HepG2 (cell line): ENCODE results near the gene CTDSP1. TPM values are rescaled to one million over a fixed set of nuclear protein-coding genes. Genes with fewer than 3 reads are reported as not detected.

Experiments used
- CBX2 ChIP-seq, 2 experiments: fragments of 200-600 bp in 1 of 2; sonication (generic); formaldehyde crosslinking in 1 of 2; IDR thresholded peaks; 2 replicates each; pipeline versions ENCODE4 v1.7.0 to v1.8.1; 2018 to 2022; ENCODE audit warnings: low read depth in 2 of 2, low read length in 1 of 2, mild to moderate bottlenecking in 1 of 2, missing genetic modification reagents in 1 of 2
- CBX5 ChIP-seq: sonication (generic); formaldehyde crosslinking; IDR thresholded peaks from 2 replicates; pipeline ENCODE4 v1.4.0; 2020; ENCODE audit warnings: missing genetic modification reagents, borderline replicate concordance
- CENPT ChIP-seq: sonication (generic); formaldehyde crosslinking; IDR thresholded peaks from 2 replicates; pipeline ENCODE4 v1.8.0; 2022; ENCODE audit warnings: low read depth, mild to moderate bottlenecking, moderate library complexity, missing genetic modification reagents
- HDAC1 ChIP-seq: sonication (generic); formaldehyde crosslinking; IDR thresholded peaks from 2 replicates; pipeline ENCODE4 v1.5.1; 2020; ENCODE audit warnings: mild to moderate bottlenecking, missing genetic modification reagents
- KAT7 ChIP-seq: IDR thresholded peaks from 2 replicates; pipeline ENCODE4 v1.6.1; 2018; ENCODE audit warnings: borderline replicate concordance, missing compliant biosample characterization
- TAF15 ChIP-seq: fragments of 200-400 bp; formaldehyde crosslinking; IDR thresholded peaks from one replicate; pipeline ENCODE4 v1.6.1; 2018; ENCODE audit warnings: mild to moderate bottlenecking, low read depth, low read length; ENCODE audit not compliant: poor library complexity, severe bottlenecking
- TGIF2 ChIP-seq: IDR thresholded peaks from 2 replicates; pipeline ENCODE4 v1.6.1; 2016; ENCODE audit warnings: control low read depth, missing compliant biosample characterization
- ZFP1 ChIP-seq: IDR thresholded peaks from 2 replicates; pipeline ENCODE4 v1.6.1; 2016
- ZNF24 ChIP-seq: fragments of 450-650 bp; IDR thresholded peaks from 2 replicates; pipeline ENCODE4 v1.6.1; 2017; ENCODE audit warnings: antibody characterized with exemption, mild to moderate bottlenecking
- ZNF256 ChIP-seq: sonication (generic); formaldehyde crosslinking; conservative IDR thresholded peaks from 2 replicates; pipeline ENCODE4 v1.4.0; 2020; ENCODE audit warnings: missing genetic modification reagents
- ZNF644 ChIP-seq: IDR thresholded peaks from 2 replicates; pipeline ENCODE4 v1.6.1; 2016; ENCODE audit warnings: low read depth
- polyA plus RNA-seq, 8 experiments: library from polyadenylated mRNA; depleted of rRNA in 3 of 8; stranded (reverse) in 7 of 8; unstranded in 1 of 8; fragments of >200 nt; fragmentation: Illumina TruSeq in 4 of 8; extraction: Trizol in 4 of 8; gene quantifications; 2 replicates each; pipeline versions ENCODE4 v1.2.1 to v1.2.3, GENCODE V29; 2011 to 2016; ENCODE audit warnings: low read depth in 4 of 8, missing spikeins in 1 of 8, mixed read lengths in 1 of 8; ENCODE audit not compliant: insufficient read depth in 1 of 8
- total RNA-seq, 5 experiments: library from RNA; depleted of rRNA; stranded (reverse); fragments of >200 nt; fragmentation: Illumina TruSeq; extraction: Trizol; gene quantifications; 2 replicates each; pipeline ENCODE4 v1.2.3, GENCODE V29; 2016; ENCODE audit warnings: low read depth in 1 of 5
- TF ChIP-seq, protein P1 (sequence below): sonication (generic); formaldehyde crosslinking; IDR thresholded peaks from 2 replicates; pipeline ENCODE4 v1.9.0; 2021; ENCODE audit warnings: missing genetic modification reagents, borderline replicate concordance
- TF ChIP-seq, protein P2 (sequence below): sonication (generic); formaldehyde crosslinking; IDR thresholded peaks from 2 replicates; pipeline ENCODE4 v1.5.1; 2020; ENCODE audit warnings: mild to moderate bottlenecking, missing genetic modification reagents
- TF ChIP-seq, protein P3 (sequence below): sonication (generic); formaldehyde crosslinking; IDR thresholded peaks from 2 replicates; pipeline ENCODE4 v1.4.0; 2020; ENCODE audit warnings: missing genetic modification reagents, borderline replicate concordance
- TF ChIP-seq, protein P4 (sequence below): sonication (generic); formaldehyde crosslinking; IDR thresholded peaks from 2 replicates; pipeline ENCODE4 v1.8.0; 2023; ENCODE audit warnings: mild to moderate bottlenecking, missing genetic modification reagents
- TF ChIP-seq, protein P5 (sequence below): sonication (generic); formaldehyde crosslinking; IDR thresholded peaks from 2 replicates; pipeline ENCODE4 v1.4.0; 2020; ENCODE audit warnings: missing genetic modification reagents, mild to moderate bottlenecking, borderline replicate concordance

CTDSP1 gene
- total and polyA plus RNA-seq, 2 of the 13 experiments (the other 11 are each of a cell fraction or from before 2014, with no cell fraction given) = 91.0 to 268 TPM

DNA sequence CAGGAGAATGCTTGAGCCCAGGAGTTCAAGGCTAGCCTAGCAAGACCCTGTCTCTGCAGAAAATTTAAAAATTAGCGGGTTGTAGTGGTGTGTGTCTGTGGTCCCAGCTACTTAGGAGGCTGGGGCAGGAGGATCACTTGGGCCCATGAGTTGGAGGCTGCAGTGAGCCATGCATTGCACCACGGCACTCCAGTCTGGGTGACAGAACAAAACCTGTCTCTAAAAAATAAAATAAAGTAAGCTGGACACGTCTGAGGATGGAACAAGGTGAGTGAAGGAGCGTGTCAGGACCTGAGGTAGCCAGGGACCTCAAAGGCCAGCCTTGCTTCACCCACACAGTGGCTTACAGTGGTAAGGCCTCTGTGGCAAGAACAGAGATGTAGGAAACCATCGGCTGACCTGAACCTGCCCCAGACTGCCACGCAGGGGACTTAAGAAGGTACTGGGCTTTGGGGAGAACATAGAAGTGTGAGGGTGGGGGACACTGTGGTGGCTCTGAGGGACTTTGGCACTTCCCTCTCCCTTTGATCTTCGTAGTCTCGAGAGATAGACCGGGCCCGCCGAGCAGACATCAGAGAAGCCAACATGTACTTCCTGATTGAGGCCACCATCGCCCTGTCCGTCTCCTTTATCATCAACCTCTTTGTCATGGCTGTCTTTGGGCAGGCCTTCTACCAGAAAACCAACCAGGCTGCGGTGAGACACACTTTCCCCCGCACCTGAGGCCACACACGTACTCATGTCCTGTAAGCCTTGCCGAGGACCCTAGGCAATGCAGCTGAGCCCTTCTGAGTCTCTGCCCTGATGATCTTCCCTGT lies 10.1 kb upstream of the CTDSP1 start (continued):
- TF ChIP-seq, protein P1, sequence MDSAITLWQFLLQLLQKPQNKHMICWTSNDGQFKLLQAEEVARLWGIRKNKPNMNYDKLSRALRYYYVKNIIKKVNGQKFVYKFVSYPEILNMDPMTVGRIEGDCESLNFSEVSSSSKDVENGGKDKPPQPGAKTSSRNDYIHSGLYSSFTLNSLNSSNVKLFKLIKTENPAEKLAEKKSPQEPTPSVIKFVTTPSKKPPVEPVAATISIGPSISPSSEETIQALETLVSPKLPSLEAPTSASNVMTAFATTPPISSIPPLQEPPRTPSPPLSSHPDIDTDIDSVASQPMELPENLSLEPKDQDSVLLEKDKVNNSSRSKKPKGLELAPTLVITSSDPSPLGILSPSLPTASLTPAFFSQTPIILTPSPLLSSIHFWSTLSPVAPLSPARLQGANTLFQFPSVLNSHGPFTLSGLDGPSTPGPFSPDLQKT (CRISPR knock-in tag) = no peak
- TF ChIP-seq TGIF2 (CRISPR knock-in tag) (peak; percentile 43; the same call in 1 of the 2 replicates), TAF15 (no peak), ZNF24 (no peak), KAT7 (CRISPR knock-in tag) (no peak), CBX2 (IDR thresholded peaks at IDR 0.05; ENCODE audit: low read depth, low read length) (no peak), CBX2 (CRISPR knock-in tag; IDR thresholded peaks at IDR 0.05; ENCODE audit: low read depth) (no peak), HDAC1 (CRISPR knock-in tag) (peak; percentile 74), CENPT (no peak), ZNF644 (CRISPR knock-in tag) (no peak), ZFP1 (CRISPR knock-in tag) (no peak), ZNF256 (CRISPR knock-in tag) (no peak), CBX5 (CRISPR knock-in tag) (no peak)
- TF ChIP-seq, protein P2, sequence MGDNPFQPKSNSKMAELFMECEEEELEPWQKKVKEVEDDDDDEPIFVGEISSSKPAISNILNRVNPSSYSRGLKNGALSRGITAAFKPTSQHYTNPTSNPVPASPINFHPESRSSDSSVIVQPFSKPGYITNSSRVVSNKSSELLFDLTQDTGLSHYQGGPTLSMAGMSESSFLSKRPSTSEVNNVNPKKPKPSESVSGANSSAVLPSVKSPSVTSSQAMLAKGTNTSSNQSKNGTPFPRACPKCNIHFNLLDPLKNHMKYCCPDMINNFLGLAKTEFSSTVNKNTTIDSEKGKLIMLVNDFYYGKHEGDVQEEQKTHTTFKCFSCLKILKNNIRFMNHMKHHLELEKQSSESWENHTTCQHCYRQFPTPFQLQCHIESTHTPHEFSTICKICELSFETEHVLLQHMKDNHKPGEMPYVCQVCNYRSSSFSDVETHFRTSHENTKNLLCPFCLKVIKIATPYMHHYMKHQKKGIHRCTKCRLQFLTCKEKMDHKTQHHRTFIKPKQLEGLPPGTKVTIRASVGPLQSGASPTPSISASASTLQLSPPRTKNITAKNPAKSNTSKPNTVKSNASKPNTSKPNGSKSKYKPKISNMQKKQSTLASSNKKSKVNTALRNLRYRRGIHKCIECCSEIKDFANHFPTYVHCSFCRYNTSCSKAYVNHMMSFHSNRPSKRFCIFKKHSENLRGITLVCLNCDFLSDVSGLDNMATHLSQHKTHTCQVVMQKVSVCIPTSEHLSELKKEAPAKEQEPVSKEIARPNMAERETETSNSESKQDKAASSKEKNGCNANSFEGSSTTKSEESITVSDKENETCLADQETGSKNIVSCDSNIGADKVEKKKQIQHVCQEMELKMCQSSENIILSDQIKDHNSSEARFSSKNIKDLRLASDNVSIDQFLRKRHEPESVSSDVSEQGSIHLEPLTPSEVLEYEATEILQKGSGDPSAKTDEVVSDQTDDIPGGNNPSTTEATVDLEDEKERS = no peak
- TF ChIP-seq, protein P3, sequence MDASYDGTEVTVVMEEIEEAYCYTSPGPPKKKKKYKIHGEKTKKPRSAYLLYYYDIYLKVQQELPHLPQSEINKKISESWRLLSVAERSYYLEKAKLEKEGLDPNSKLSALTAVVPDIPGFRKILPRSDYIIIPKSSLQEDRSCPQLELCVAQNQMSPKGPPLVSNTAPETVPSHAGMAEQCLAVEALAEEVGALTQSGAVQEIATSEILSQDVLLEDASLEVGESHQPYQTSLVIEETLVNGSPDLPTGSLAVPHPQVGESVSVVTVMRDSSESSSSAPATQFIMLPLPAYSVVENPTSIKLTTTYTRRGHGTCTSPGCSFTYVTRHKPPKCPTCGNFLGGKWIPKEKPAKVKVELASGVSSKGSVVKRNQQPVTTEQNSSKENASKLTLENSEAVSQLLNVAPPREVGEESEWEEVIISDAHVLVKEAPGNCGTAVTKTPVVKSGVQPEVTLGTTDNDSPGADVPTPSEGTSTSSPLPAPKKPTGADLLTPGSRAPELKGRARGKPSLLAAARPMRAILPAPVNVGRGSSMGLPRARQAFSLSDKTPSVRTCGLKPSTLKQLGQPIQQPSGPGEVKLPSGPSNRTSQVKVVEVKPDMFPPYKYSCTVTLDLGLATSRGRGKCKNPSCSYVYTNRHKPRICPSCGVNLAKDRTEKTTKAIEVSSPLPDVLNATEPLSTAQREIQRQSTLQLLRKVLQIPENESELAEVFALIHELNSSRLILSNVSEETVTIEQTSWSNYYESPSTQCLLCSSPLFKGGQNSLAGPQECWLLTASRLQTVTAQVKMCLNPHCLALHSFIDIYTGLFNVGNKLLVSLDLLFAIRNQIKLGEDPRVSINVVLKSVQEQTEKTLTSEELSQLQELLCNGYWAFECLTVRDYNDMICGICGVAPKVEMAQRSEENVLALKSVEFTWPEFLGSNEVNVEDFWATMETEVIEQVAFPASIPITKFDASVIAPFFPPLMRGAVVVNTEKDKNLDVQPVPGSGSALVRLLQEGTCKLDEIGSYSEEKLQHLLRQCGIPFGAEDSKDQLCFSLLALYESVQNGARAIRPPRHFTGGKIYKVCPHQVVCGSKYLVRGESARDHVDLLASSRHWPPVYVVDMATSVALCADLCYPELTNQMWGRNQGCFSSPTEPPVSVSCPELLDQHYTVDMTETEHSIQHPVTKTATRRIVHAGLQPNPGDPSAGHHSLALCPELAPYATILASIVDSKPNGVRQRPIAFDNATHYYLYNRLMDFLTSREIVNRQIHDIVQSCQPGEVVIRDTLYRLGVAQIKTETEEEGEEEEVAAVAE (CRISPR knock-in tag) = 0 out of 2 replicates have a peak, but pooled peaks have one; percentile 33
- TF ChIP-seq, protein P4, sequence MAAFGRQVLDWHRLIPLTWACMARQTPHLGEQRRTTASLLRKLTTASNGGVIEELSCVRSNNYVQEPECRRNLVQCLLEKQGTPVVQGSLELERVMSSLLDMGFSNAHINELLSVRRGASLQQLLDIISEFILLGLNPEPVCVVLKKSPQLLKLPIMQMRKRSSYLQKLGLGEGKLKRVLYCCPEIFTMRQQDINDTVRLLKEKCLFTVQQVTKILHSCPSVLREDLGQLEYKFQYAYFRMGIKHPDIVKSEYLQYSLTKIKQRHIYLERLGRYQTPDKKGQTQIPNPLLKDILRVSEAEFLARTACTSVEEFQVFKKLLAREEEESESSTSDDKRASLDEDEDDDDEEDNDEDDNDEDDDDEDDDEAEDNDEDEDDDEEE (CRISPR knock-in tag) = 0 out of 2 replicates have a peak, but pooled peaks have one; percentile 17
- TF ChIP-seq, protein P5, sequence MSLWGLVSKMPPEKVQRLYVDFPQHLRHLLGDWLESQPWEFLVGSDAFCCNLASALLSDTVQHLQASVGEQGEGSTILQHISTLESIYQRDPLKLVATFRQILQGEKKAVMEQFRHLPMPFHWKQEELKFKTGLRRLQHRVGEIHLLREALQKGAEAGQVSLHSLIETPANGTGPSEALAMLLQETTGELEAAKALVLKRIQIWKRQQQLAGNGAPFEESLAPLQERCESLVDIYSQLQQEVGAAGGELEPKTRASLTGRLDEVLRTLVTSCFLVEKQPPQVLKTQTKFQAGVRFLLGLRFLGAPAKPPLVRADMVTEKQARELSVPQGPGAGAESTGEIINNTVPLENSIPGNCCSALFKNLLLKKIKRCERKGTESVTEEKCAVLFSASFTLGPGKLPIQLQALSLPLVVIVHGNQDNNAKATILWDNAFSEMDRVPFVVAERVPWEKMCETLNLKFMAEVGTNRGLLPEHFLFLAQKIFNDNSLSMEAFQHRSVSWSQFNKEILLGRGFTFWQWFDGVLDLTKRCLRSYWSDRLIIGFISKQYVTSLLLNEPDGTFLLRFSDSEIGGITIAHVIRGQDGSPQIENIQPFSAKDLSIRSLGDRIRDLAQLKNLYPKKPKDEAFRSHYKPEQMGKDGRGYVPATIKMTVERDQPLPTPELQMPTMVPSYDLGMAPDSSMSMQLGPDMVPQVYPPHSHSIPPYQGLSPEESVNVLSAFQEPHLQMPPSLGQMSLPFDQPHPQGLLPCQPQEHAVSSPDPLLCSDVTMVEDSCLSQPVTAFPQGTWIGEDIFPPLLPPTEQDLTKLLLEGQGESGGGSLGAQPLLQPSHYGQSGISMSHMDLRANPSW (CRISPR knock-in tag) = no peak
